HepG2 (cell line): ENCODE data around the gene JPH3. TPM values are rescaled to one million over a fixed set of nuclear protein-coding genes. Genes with fewer than 3 reads are reported as not detected.

ENCODE experiments used
- DNMT1 ChIP-seq: sonication (generic); formaldehyde crosslinking; IDR thresholded peaks from 2 replicates; pipeline ENCODE4 v1.5.1; 2020; ENCODE audit warnings: mild to moderate bottlenecking, missing genetic modification reagents
- FOSL2 ChIP-seq: sonication (generic); formaldehyde crosslinking; IDR thresholded peaks from 2 replicates; pipeline ENCODE4 v1.4.0; 2020; ENCODE audit warnings: missing genetic modification reagents
- HNF4G ChIP-seq, 2 experiments: sonication (generic) in 1 of 2; formaldehyde crosslinking in 1 of 2; IDR thresholded peaks; 2 replicates each; pipeline versions ENCODE4 v1.4.0 to v1.6.1; 2011 to 2020; ENCODE audit warnings: borderline replicate concordance in 2 of 2, low read depth in 2 of 2, mild to moderate bottlenecking in 2 of 2, low read length in 1 of 2, missing genetic modification reagents in 1 of 2, moderate library complexity in 1 of 2
- MTF1 ChIP-seq: sonication (generic); formaldehyde crosslinking; IDR thresholded peaks from 2 replicates; pipeline ENCODE4 v1.5.0; 2020; ENCODE audit warnings: missing genetic modification reagents
- NAIF1 ChIP-seq: sonication (generic); formaldehyde crosslinking; IDR thresholded peaks from 2 replicates; pipeline ENCODE4 v1.5.0; 2020; ENCODE audit warnings: mild to moderate bottlenecking, missing genetic modification reagents, borderline replicate concordance
- NKX3-1 ChIP-seq: sonication (generic); formaldehyde crosslinking; IDR thresholded peaks from 2 replicates; pipeline ENCODE4 v1.5.0; 2020; ENCODE audit warnings: missing genetic modification reagents
- NONO ChIP-seq, 2 experiments: fragments of 450-650 bp in 1 of 2; sonication (generic) in 1 of 2; formaldehyde crosslinking in 1 of 2; IDR thresholded peaks in 1 of 2; conservative IDR thresholded peaks in 1 of 2; 2 replicates each; pipeline versions ENCODE4 v1.6.1 to v1.8.0; 2017 to 2022; ENCODE audit warnings: mild to moderate bottlenecking in 1 of 2, missing genetic modification reagents in 1 of 2, moderate library complexity in 1 of 2
- TRIM24 ChIP-seq: sonication (generic); formaldehyde crosslinking; IDR thresholded peaks from 2 replicates; pipeline ENCODE4 v1.8.0; 2022; ENCODE audit warnings: mild to moderate bottlenecking, missing genetic modification reagents
- YEATS2 ChIP-seq: sonication (generic); formaldehyde crosslinking; IDR thresholded peaks from 2 replicates; pipeline ENCODE4 v1.4.0; 2020; ENCODE audit warnings: missing genetic modification reagents, borderline replicate concordance
- ZNF138 ChIP-seq: sonication (generic); formaldehyde crosslinking; IDR thresholded peaks from 2 replicates; pipeline ENCODE4 v1.5.0; 2020; ENCODE audit warnings: mild to moderate bottlenecking, low read depth, missing genetic modification reagents
- ZNF160 ChIP-seq: sonication (generic); formaldehyde crosslinking; IDR thresholded peaks from 2 replicates; pipeline ENCODE4 v1.8.0; 2022; ENCODE audit warnings: mild to moderate bottlenecking, inconsistent platforms, missing genetic modification reagents
- ZSCAN12 ChIP-seq: sonication (generic); formaldehyde crosslinking; IDR thresholded peaks from 2 replicates; pipeline ENCODE4 v1.9.0; 2021; ENCODE audit warnings: mild to moderate bottlenecking, missing genetic modification reagents
- ZSCAN21 ChIP-seq: sonication (generic); formaldehyde crosslinking; IDR thresholded peaks from 2 replicates; pipeline ENCODE4 v1.8.0; 2022; ENCODE audit warnings: mild to moderate bottlenecking, missing genetic modification reagents, moderate library complexity, borderline replicate concordance
- polyA plus RNA-seq, 8 experiments: library from polyadenylated mRNA; depleted of rRNA in 3 of 8; stranded (reverse) in 7 of 8; unstranded in 1 of 8; fragments of >200 nt; fragmentation: Illumina TruSeq in 4 of 8; extraction: Trizol in 4 of 8; gene quantifications; 2 replicates each; pipeline versions ENCODE4 v1.2.1 to v1.2.3, GENCODE V29; 2011 to 2016; ENCODE audit warnings: low read depth in 4 of 8, missing spikeins in 1 of 8, mixed read lengths in 1 of 8; ENCODE audit not compliant: insufficient read depth in 1 of 8
- total RNA-seq, 5 experiments: library from RNA; depleted of rRNA; stranded (reverse); fragments of >200 nt; fragmentation: Illumina TruSeq; extraction: Trizol; gene quantifications; 2 replicates each; pipeline ENCODE4 v1.2.3, GENCODE V29; 2016; ENCODE audit warnings: low read depth in 1 of 5
- TF ChIP-seq, protein P1 (sequence below): sonication (generic); formaldehyde crosslinking; IDR thresholded peaks from 2 replicates; pipeline ENCODE4 v1.4.0; 2020; ENCODE audit warnings: missing genetic modification reagents, low read depth, mild to moderate bottlenecking, borderline replicate concordance
- TF ChIP-seq, protein P2 (sequence below): sonication (generic); formaldehyde crosslinking; IDR thresholded peaks from 2 replicates; pipeline ENCODE4 v1.4.0; 2020; ENCODE audit warnings: missing genetic modification reagents
- TF ChIP-seq, protein P3 (sequence below): sonication (generic); formaldehyde crosslinking; IDR thresholded peaks from 2 replicates; pipeline ENCODE4 v1.5.0; 2020; ENCODE audit warnings: mild to moderate bottlenecking, missing genetic modification reagents
- TF ChIP-seq, protein P4 (sequence below): sonication (generic); formaldehyde crosslinking; IDR thresholded peaks from 2 replicates; pipeline ENCODE4 v1.4.0; 2020; ENCODE audit warnings: mild to moderate bottlenecking, missing genetic modification reagents, borderline replicate concordance
- TF ChIP-seq, protein P5 (sequence below): sonication (generic); formaldehyde crosslinking; IDR thresholded peaks from 2 replicates; pipeline ENCODE4 v1.4.0; 2020; ENCODE audit warnings: missing genetic modification reagents

The JPH3 gene
- total and polyA plus RNA-seq, 2 of the 13 experiments (the other 11 are each of a cell fraction or from before 2014, with no cell fraction given) = not detected

DNA sequence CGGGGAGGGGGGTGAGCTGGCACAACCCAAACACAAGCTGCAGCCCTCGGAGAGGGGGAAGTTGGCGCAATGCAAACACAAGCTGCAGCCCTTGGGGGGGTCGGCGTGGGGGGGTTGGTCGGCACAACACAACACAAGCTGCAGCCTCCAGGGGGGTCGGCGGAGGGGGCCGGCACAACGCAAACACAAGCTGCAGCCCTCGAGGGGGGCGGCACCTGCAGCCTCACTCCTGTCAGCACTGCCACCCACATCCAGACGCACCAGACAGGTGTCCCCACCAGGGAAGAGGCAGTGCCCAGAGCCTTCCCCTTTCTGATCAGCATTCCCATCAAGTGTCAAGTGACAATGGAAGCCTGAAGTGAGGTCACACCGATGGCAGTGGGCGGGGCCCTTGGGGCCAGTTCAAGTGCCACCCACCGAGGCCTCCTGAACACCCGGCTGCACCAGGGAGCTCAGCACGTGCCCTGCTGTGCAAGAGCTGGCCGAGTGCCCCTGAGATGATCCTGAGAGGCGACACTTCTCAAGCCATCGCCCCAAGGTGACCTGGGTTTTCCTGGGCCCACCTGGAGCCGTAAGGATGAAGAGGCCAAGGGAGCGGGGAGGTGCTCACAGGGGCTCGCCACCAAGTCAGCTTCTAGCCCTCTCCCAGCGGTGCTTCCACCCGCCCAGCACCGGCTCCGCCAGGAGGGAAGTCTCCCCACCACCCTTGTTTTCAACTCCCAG lies 104.1 kb downstream of the JPH3 start (continued):
- TF ChIP-seq NONO (IDR thresholded peaks at IDR 0.05) (no peak), NONO (CRISPR knock-in tag; conservative IDR thresholded peaks at IDR 0.05) (peak; percentile 63), HNF4G (IDR thresholded peaks at IDR 0.05; ENCODE audit: borderline replicate concordance, low read depth, low read length) (no peak), HNF4G (CRISPR knock-in tag; IDR thresholded peaks at IDR 0.05; ENCODE audit: borderline replicate concordance, low read depth) (no peak), MTF1 (CRISPR knock-in tag) (no peak), NKX3-1 (no peak), NAIF1 (no peak), YEATS2 (CRISPR knock-in tag) (no peak), ZNF138 (CRISPR knock-in tag) (no peak), TRIM24 (CRISPR knock-in tag) (no peak), FOSL2 (CRISPR knock-in tag) (no peak), ZSCAN12 (CRISPR knock-in tag) (no peak), DNMT1 (CRISPR knock-in tag) (peak; percentile 9; the same call in 1 of the 2 replicates), ZNF160 (CRISPR knock-in tag) (no peak), ZSCAN21 (CRISPR knock-in tag) (no peak)
- TF ChIP-seq, protein P1, sequence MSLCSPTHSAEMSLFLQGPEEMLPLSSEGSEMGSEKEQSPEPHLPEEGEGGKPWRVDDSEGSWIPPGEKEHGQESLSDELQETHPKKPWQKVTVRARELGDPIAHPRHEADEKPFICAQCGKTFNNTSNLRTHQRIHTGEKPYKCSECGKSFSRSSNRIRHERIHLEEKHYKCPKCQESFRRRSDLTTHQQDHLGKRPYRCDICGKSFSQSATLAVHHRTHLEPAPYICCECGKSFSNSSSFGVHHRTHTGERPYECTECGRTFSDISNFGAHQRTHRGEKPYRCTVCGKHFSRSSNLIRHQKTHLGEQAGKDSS = no peak
- TF ChIP-seq, protein P2, sequence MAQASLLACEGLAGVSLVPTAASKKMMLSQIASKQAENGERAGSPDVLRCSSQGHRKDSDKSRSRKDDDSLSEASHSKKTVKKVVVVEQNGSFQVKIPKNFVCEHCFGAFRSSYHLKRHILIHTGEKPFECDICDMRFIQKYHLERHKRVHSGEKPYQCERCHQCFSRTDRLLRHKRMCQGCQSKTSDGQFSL (CRISPR knock-in tag) = peak; percentile 88
- TF ChIP-seq, protein P3, sequence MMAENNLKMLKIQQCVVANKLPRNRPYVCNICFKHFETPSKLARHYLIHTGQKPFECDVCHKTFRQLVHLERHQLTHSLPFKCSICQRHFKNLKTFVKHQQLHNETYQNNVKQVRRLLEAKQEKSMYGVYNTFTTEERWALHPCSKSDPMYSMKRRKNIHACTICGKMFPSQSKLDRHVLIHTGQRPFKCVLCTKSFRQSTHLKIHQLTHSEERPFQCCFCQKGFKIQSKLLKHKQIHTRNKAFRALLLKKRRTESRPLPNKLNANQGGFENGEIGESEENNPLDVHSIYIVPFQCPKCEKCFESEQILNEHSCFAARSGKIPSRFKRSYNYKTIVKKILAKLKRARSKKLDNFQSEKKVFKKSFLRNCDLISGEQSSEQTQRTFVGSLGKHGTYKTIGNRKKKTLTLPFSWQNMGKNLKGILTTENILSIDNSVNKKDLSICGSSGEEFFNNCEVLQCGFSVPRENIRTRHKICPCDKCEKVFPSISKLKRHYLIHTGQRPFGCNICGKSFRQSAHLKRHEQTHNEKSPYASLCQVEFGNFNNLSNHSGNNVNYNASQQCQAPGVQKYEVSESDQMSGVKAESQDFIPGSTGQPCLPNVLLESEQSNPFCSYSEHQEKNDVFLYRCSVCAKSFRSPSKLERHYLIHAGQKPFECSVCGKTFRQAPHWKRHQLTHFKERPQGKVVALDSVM (CRISPR knock-in tag) = no peak
- TF ChIP-seq, protein P4, sequence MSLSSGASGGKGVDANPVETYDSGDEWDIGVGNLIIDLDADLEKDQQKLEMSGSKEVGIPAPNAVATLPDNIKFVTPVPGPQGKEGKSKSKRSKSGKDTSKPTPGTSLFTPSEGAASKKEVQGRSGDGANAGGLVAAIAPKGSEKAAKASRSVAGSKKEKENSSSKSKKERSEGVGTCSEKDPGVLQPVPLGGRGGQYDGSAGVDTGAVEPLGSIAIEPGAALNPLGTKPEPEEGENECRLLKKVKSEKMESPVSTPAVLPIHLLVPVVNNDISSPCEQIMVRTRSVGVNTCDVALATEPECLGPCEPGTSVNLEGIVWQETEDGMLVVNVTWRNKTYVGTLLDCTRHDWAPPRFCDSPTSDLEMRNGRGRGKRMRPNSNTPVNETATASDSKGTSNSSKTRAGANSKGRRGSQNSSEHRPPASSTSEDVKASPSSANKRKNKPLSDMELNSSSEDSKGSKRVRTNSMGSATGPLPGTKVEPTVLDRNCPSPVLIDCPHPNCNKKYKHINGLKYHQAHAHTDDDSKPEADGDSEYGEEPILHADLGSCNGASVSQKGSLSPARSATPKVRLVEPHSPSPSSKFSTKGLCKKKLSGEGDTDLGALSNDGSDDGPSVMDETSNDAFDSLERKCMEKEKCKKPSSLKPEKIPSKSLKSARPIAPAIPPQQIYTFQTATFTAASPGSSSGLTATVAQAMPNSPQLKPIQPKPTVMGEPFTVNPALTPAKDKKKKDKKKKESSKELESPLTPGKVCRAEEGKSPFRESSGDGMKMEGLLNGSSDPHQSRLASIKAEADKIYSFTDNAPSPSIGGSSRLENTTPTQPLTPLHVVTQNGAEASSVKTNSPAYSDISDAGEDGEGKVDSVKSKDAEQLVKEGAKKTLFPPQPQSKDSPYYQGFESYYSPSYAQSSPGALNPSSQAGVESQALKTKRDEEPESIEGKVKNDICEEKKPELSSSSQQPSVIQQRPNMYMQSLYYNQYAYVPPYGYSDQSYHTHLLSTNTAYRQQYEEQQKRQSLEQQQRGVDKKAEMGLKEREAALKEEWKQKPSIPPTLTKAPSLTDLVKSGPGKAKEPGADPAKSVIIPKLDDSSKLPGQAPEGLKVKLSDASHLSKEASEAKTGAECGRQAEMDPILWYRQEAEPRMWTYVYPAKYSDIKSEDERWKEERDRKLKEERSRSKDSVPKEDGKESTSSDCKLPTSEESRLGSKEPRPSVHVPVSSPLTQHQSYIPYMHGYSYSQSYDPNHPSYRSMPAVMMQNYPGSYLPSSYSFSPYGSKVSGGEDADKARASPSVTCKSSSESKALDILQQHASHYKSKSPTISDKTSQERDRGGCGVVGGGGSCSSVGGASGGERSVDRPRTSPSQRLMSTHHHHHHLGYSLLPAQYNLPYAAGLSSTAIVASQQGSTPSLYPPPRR (CRISPR knock-in tag) = 0 out of 2 replicates have a peak, but pooled peaks have one; percentile 66
- TF ChIP-seq, protein P5, sequence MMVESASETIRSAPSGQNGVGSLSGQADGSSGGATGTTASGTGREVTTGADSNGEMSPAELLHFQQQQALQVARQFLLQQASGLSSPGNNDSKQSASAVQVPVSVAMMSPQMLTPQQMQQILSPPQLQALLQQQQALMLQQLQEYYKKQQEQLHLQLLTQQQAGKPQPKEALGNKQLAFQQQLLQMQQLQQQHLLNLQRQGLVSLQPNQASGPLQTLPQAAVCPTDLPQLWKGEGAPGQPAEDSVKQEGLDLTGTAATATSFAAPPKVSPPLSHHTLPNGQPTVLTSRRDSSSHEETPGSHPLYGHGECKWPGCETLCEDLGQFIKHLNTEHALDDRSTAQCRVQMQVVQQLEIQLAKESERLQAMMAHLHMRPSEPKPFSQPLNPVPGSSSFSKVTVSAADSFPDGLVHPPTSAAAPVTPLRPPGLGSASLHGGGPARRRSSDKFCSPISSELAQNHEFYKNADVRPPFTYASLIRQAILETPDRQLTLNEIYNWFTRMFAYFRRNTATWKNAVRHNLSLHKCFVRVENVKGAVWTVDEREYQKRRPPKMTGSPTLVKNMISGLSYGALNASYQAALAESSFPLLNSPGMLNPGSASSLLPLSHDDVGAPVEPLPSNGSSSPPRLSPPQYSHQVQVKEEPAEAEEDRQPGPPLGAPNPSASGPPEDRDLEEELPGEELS = peak; percentile 47; the same call in 1 of the 2 replicates
